DMS153 treated with DMSO at 0.1 percent for 48 hours (cell line): Measurements from ENCODE around the gene EPHB2.
"Not testable (repeated sequence)": the region's sequence is repeated elsewhere in the genome, so short reads cannot be mapped to it uniquely, and the experiment has no call there.

Experiments
- DNase-seq: peaks from one replicate; lab custom pipeline; 2025; ENCODE audit not compliant: unreplicated experiment; lab: John Stamatoyannopoulos, UW

The EPHB2 gene

GRCh38 chr1:22831729-22832413 lies 121.2 kb downstream of the EPHB2 start:
- no peak for DNase-seq

GRCh38 chr1:22832414-22832786 lies 121.8 kb downstream of the EPHB2 start:
- DNase-seq = no peak

GRCh38 chr1:22833699-22834098 lies 123.1 kb downstream of the EPHB2 start:
- no peak for DNase-seq

- not testable (repeated sequence) for DNase-seq
Measured at GRCh38 chr1:22834420-22834819, 123.8 kb downstream of the EPHB2 start.

- no peak for DNase-seq
Measured at GRCh38 chr1:22835636-22836319, 125.1 kb downstream of the EPHB2 start.

- no peak for DNase-seq
Measured at GRCh38 chr1:22836850-22837249, 126.2 kb downstream of the EPHB2 start.

- DNase-seq = no peak
Measured at GRCh38 chr1:22837332-22837731, 126.7 kb downstream of the EPHB2 start.

- no peak for DNase-seq
Measured at GRCh38 chr1:22838965-22839364, 128.3 kb downstream of the EPHB2 start.

GRCh38 chr1:22839806-22840205 lies 129.2 kb downstream of the EPHB2 start:
- DNase-seq = no peak

GRCh38 chr1:22841142-22841541 lies 130.5 kb downstream of the EPHB2 start:
- DNase-seq = no peak

GRCh38 chr1:22841860-22842281 lies 131.2 kb downstream of the EPHB2 start:
- DNase-seq = no peak

GRCh38 chr1:22843441-22844183 lies 133.0 kb downstream of the EPHB2 start:
- not testable (repeated sequence) for DNase-seq

GRCh38 chr1:22844621-22845020 lies 134.0 kb downstream of the EPHB2 start:
- DNase-seq = no peak

GRCh38 chr1:22845398-22845935 lies 134.8 kb downstream of the EPHB2 start:
- DNase-seq = no peak

- DNase-seq = no peak
Measured at GRCh38 chr1:22846458-22846857, 135.8 kb downstream of the EPHB2 start.

- DNase-seq = no peak
Measured at GRCh38 chr1:22847249-22847648, 136.6 kb downstream of the EPHB2 start.

- DNase-seq = no peak
Measured at GRCh38 chr1:22847709-22848108, 137.1 kb downstream of the EPHB2 start.

GRCh38 chr1:22848405-22848804 lies 137.8 kb downstream of the EPHB2 start:
- no peak for DNase-seq

- no peak for DNase-seq
Measured at GRCh38 chr1:22849770-22850169, 139.1 kb downstream of the EPHB2 start.

GRCh38 chr1:22850281-22850680 lies 139.6 kb downstream of the EPHB2 start:
- no peak for DNase-seq

GRCh38 chr1:22850681-22851080 lies 140.0 kb downstream of the EPHB2 start:
- no peak for DNase-seq

GRCh38 chr1:22851517-22851916 lies 140.9 kb downstream of the EPHB2 start:
- no peak for DNase-seq
